ENCODE data around the gene ADPRHL1. TPM values are rescaled to one million over a fixed set of nuclear protein-coding genes. Genes with fewer than 3 reads are reported as not detected.

The ADPRHL1 gene
- total and polyA plus RNA-seq, 12 donors: 163 to 939 (median 656) TPM

- peak overlapping the region in 1 of 10 donors; percentile 25 for H3K27ac ChIP-seq
- DNase-seq: no peak
- peak in 1 of 8 donors; percentile 7 for ATAC-seq
Measured at GRCh38 chr13:113425941-113426590, 27.2 kb downstream of the ADPRHL1 start.

GRCh38 chr13:113423520-113424163, 29.6 kb downstream of the ADPRHL1 start:
- DNase-seq (no peak), ATAC-seq (peak in 1 of 8 donors; percentile 9)
- Histone ChIP-seq H3K27ac (no peak overlapping the region), H3K27me3 (no peaks in the 10 kb centered on the region), H3K4me1 (no peaks in the 10 kb centered on the region), H3K9me3 (no peaks in the 10 kb centered on the region), H3K4me3 (no peak overlapping the region), H3K36me3 (peaks cover 0 to 78% (median 3%) of the 10 kb centered on the region in 9 donors)
- WGBS, 2 donors: 80 to 82% methylated on average over 11 of the region's 11 CpGs
- intact Hi-C loops (cut with DNase I): no loop called here
- TF ChIP-seq CTCF (IDR thresholded peaks at IDR 0.05): no peak

More at GRCh38 chr13:113425941-113426590, 27.2 kb downstream of the ADPRHL1 start:
- H3K36me3 ChIP-seq: peaks cover 0 to 87% (median 3%) of the 10 kb centered on the region in 9 donors
- intact Hi-C loops (cut with DNase I): no loop called here
- TF ChIP-seq CTCF (IDR thresholded peaks at IDR 0.05): no peak
- no peaks in the 10 kb centered on the region for H3K9me3 ChIP-seq
- 91 to 94% methylated on average over 22 of the region's 22 CpGs for WGBS, 2 donors
- H3K27me3 ChIP-seq: no peaks in the 10 kb centered on the region
- H3K4me1 ChIP-seq: peaks cover 0 to 5% (median 0%) of the 10 kb centered on the region in 9 donors
- no peak overlapping the region for H3K4me3 ChIP-seq

- TF ChIP-seq CTCF (IDR thresholded peaks at IDR 0.05): no peak
- ATAC-seq: no peak
- intact Hi-C loops (cut with DNase I): no loop called here
- H3K4me3 ChIP-seq: no peak overlapping the region
- no peaks in the 10 kb centered on the region for H3K4me1 ChIP-seq
- H3K27ac ChIP-seq: no peak overlapping the region
- peaks cover 0 to 72% (median 3%) of the 10 kb centered on the region in 9 donors for H3K36me3 ChIP-seq
- DNase-seq: no peak
- no peaks in the 10 kb centered on the region for H3K9me3 ChIP-seq
- no peaks in the 10 kb centered on the region for H3K27me3 ChIP-seq
- 83 to 88% methylated on average over 26 of the region's 26 CpGs for WGBS, 2 donors
Measured at GRCh38 chr13:113422807-113423519, 30.3 kb downstream of the ADPRHL1 start.

GRCh38 chr13:113421673-113422270, 31.5 kb downstream of the ADPRHL1 start:
- no peaks in the 10 kb centered on the region for H3K4me1 ChIP-seq
- no peak overlapping the region for H3K27ac ChIP-seq
- H3K4me3 ChIP-seq: no peak overlapping the region
- intact Hi-C loops (cut with DNase I): no loop called here
- ATAC-seq (no peak), DNase-seq (no peak)
- peaks cover 0 to 63% (median 3%) of the 10 kb centered on the region in 9 donors for H3K36me3 ChIP-seq
- no peaks in the 10 kb centered on the region for H3K27me3 ChIP-seq
- TF ChIP-seq CTCF (IDR thresholded peaks at IDR 0.05): no peak
- 62 to 73% methylated on average over 15 of the region's 15 CpGs for WGBS, 2 donors
- H3K9me3 ChIP-seq: no peaks in the 10 kb centered on the region
